Upper lobe of left lung (tissue), 6 donors: ENCODE results near the gene SPINK6. TPM values are rescaled to one million over a fixed set of nuclear protein-coding genes. Genes with fewer than 3 reads are reported as not detected.

ENCODE experiments used
- ATAC-seq, 2 donors: fragments of 200-7000 bp; cut with Tn5 transposase; one replicate each; pipeline ENCODE4 v1.9.1; 2022; ENCODE audit warnings: mild to moderate bottlenecking in 2 of 2, moderate library complexity in 2 of 2; ENCODE audit not compliant: low FRiP score in 2 of 2
- DNase-seq, 2 donors: peaks; one replicate each; pipeline ENCODE4 v3.0.0-alpha.2; 2019 to 2020
- H3K27ac ChIP-seq, 4 donors: fragments of 200-600 bp; sonication (generic); one replicate each; pipeline ENCODE4 v1.5.1; 2016 to 2019
- H3K27me3 ChIP-seq, 4 donors: fragments of 200-600 bp; sonication (generic); one replicate each; pipeline ENCODE4 v1.5.1; 2017 to 2019
- H3K36me3 ChIP-seq, 4 donors: fragments of 200-600 bp; sonication (generic); one replicate each; pipeline ENCODE4 v1.5.1; 2016 to 2019
- H3K4me1 ChIP-seq, 4 donors: fragments of 200-600 bp; sonication (generic); one replicate each; pipeline ENCODE4 v1.5.1; 2018 to 2019
- H3K4me3 ChIP-seq, 4 donors: fragments of 200-600 bp; sonication (generic); one replicate each; pipeline ENCODE4 v1.5.1; 2017 to 2019; ENCODE audit warnings: mild to moderate bottlenecking in 2 of 4, moderate library complexity in 1 of 4
- H3K9me3 ChIP-seq, 4 donors: fragments of 200-600 bp; sonication (generic); one replicate each; pipeline ENCODE4 v1.5.1; 2018 to 2019
- EP300 ChIP-seq, 4 donors: sonication (generic); formaldehyde crosslinking; IDR thresholded peaks; one replicate each; pipeline ENCODE4 v1.5.1; 2017; ENCODE audit warnings: antibody characterized with exemption in 4 of 4, control low read depth in 2 of 4
- POLR2A ChIP-seq, 4 donors: fragments of 450-650 bp; IDR thresholded peaks; one replicate each; pipeline ENCODE4 v1.5.1; 2016 to 2017; ENCODE audit warnings: antibody characterized with exemption in 4 of 4, mild to moderate bottlenecking in 2 of 4
- POLR2AphosphoS5 ChIP-seq, 2 donors: sonication (generic); formaldehyde crosslinking; IDR thresholded peaks; one replicate each; pipeline ENCODE4 v1.5.1; 2017; ENCODE audit warnings: antibody characterized with exemption in 2 of 2
- WGBS, 2 donors: methylation state at CpG; one replicate each; pipeline ENCODE4 v1.1.5; 2017 to 2018; 5-methylcytosine and 5-hydroxymethylcytosine counted together
- small RNA-seq, 4 donors: library from RNA; depleted of rRNA; stranded (forward); fragments of <200 nt; gene quantifications; one replicate each; pipeline ENCODE3, GENCODE V24; 2016
- total RNA-seq, 6 donors: library from RNA; depleted of rRNA in 4 of 6; stranded (reverse); fragments of >200 nt in 4 of 6; gene quantifications; one replicate each; pipeline versions ENCODE4 v1.1.0 to v1.2.1, GENCODE V29; 2016 to 2021
- TF ChIP-seq, protein P1 (sequence below), 6 experiments: fragments of 450-650 bp in 4 of 6; fragments of 200-600 bp in 2 of 6; sonication (generic) in 2 of 6; IDR thresholded peaks; one replicate each; pipeline ENCODE4 v1.5.1; 2016 to 2019; ENCODE audit warnings: antibody characterized with exemption in 6 of 6
- donor health status: DM: no; HTN: no; CAD: no; lungs with moderate emphysema.
- donor health status: DM: no; HTN: yes; CAD: no; lungs with severe emphysema.

Gene SPINK6
- total RNA-seq, 6 donors from 2014 or later: not detected

- H3K4me3 ChIP-seq: no peak overlapping the region
- peaks cover 0 to 4% (median 2%) of the 10 kb centered on the region in 4 donors for H3K9me3 ChIP-seq
- ATAC-seq (no peak), DNase-seq (no peak)
- H3K27ac ChIP-seq: no peak overlapping the region
- no peaks in the 10 kb centered on the region for H3K27me3 ChIP-seq
- WGBS, 2 donors: 90 to 93% methylated on average over 2 of the region's 2 CpGs
- no peaks in the 10 kb centered on the region for H3K36me3 ChIP-seq
- TF ChIP-seq, protein P1, sequence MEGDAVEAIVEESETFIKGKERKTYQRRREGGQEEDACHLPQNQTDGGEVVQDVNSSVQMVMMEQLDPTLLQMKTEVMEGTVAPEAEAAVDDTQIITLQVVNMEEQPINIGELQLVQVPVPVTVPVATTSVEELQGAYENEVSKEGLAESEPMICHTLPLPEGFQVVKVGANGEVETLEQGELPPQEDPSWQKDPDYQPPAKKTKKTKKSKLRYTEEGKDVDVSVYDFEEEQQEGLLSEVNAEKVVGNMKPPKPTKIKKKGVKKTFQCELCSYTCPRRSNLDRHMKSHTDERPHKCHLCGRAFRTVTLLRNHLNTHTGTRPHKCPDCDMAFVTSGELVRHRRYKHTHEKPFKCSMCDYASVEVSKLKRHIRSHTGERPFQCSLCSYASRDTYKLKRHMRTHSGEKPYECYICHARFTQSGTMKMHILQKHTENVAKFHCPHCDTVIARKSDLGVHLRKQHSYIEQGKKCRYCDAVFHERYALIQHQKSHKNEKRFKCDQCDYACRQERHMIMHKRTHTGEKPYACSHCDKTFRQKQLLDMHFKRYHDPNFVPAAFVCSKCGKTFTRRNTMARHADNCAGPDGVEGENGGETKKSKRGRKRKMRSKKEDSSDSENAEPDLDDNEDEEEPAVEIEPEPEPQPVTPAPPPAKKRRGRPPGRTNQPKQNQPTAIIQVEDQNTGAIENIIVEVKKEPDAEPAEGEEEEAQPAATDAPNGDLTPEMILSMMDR (IDR thresholded peaks at IDR 0.05): no peak
- no peak for TF ChIP-seq EP300 (IDR thresholded peaks at IDR 0.05)
- TF ChIP-seq POLR2AphosphoS5 (IDR thresholded peaks at IDR 0.05): no peak
- no peak for TF ChIP-seq POLR2A (IDR thresholded peaks at IDR 0.05)
- H3K4me1 ChIP-seq: no peaks in the 10 kb centered on the region
Observed at GRCh38 chr5:148248894-148249293, 46.1 kb downstream of the SPINK6 start.

DNA sequence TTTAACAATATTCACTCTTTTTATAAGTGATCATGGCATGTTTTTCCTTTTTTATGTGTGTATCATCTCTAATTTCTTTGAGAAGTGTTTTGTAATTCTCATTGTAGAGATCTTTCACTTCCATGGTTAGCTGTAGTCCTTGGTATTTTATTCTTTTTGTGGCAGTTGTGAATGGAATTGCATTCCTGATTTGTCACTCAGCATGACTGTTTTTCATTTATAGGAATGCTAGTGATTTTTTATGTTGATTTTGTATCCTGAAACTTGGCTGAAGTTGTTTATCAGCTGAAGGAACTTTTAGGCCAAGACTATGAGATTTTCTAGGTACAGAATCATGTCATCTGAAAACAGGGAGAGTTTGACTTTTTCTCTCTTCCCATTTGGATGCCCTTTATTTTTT is 52.6 kb downstream of the SPINK6 start:
- no peaks in the 10 kb centered on the region for H3K27me3 ChIP-seq
- H3K36me3 ChIP-seq: no peaks in the 10 kb centered on the region
- no peak overlapping the region for H3K27ac ChIP-seq
- ATAC-seq (no peak), DNase-seq (no peak)
- peaks cover 6 to 21% (median 11%) of the 10 kb centered on the region in 4 donors for H3K9me3 ChIP-seq
- H3K4me3 ChIP-seq: no peak overlapping the region
- H3K4me1 ChIP-seq: no peaks in the 10 kb centered on the region
- TF ChIP-seq EP300 (IDR thresholded peaks at IDR 0.05) (no peak), POLR2A (IDR thresholded peaks at IDR 0.05) (no peak), POLR2AphosphoS5 (IDR thresholded peaks at IDR 0.05) (no peak)
- TF ChIP-seq, protein P1 (IDR thresholded peaks at IDR 0.05): no peak

DNA sequence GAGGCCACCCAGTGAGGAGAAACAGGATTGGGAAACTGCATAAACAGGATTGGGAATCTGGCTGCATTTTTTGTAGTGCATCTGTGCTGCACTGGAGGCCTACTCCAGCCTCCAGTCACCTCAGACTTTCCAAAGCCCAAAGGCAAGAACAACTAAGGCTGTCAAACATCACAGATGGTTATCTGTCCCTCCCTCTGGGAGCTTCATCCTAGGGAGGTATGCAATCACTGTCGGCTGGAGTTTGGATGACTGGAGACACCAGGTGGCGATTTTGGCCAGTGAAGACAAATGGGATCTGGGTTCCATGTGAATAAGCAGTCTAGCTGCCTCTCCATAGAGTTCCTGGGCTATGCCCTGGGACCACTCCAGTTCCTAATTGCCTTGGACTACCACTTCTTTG is 56.4 kb downstream of the SPINK6 start:
- ATAC-seq (no peak), DNase-seq (no peak)
- no peaks in the 10 kb centered on the region for H3K4me1 ChIP-seq
- TF ChIP-seq, protein P1 (IDR thresholded peaks at IDR 0.05): no peak
- TF ChIP-seq POLR2AphosphoS5 (IDR thresholded peaks at IDR 0.05): no peak
- no peak for TF ChIP-seq POLR2A (IDR thresholded peaks at IDR 0.05)
- TF ChIP-seq EP300 (IDR thresholded peaks at IDR 0.05): no peak
- no peak overlapping the region for H3K4me3 ChIP-seq
- no peaks in the 10 kb centered on the region for H3K36me3 ChIP-seq
- no peaks in the 10 kb centered on the region for H3K27me3 ChIP-seq
- no peak overlapping the region for H3K27ac ChIP-seq
- H3K9me3 ChIP-seq: peaks cover 6 to 17% (median 11%) of the 10 kb centered on the region in 4 donors
- WGBS, 2 donors: 55 to 79% methylated on average over 2 of the region's 2 CpGs

- Histone ChIP-seq H3K4me1 (no peaks in the 10 kb centered on the region), H3K36me3 (no peaks in the 10 kb centered on the region), H3K27ac (no peak overlapping the region), H3K27me3 (no peaks in the 10 kb centered on the region), H3K9me3 (peaks cover 6 to 17% (median 9%) of the 10 kb centered on the region in 4 donors), H3K4me3 (no peak overlapping the region)
- TF ChIP-seq, protein P1 (IDR thresholded peaks at IDR 0.05): no peak
- TF ChIP-seq EP300 (IDR thresholded peaks at IDR 0.05): no peak
- TF ChIP-seq POLR2A (IDR thresholded peaks at IDR 0.05): no peak
- no peak for TF ChIP-seq POLR2AphosphoS5 (IDR thresholded peaks at IDR 0.05)
- ATAC-seq: no peak
- no peak for DNase-seq
Observed at GRCh38 chr5:148261221-148261620, 58.4 kb downstream of the SPINK6 start.

Small RNA genes within 50 kb of the gene (small RNA-seq; reads per million reads assigned to genes)
- 0 reads per million in 4 donors for gene HMGN1P16

Other genes starting within 250 kb of the SPINK6 start
- gene SPINK5, start 139.1 kb upstream of the SPINK6 start, total RNA-seq: 1 to 10 TPM in 5 of 6 donors, under 1 TPM in 1; 0.91 to 6.2 (median 2.7) TPM
- not detected for gene SPINK14, start 34.5 kb upstream of the SPINK6 start, total RNA-seq
- not detected for gene MARCOL, start 35.5 kb downstream of the SPINK6 start, total RNA-seq
- gene SPINK13, start 65.8 kb downstream of the SPINK6 start, total RNA-seq: not detected
- gene SPINK7, start 109.4 kb downstream of the SPINK6 start, total RNA-seq: not detected
- gene SPINK9, start 132.5 kb downstream of the SPINK6 start, total RNA-seq: not detected
- 100 to 1,000 TPM in 2 of 6 donors, 10 to 100 TPM in 4; 33.0 to 103 (median 61.6) TPM for gene FBXO38, start 180.9 kb downstream of the SPINK6 start, total RNA-seq